ENCODE measurements around the gene CARS1. TPM values are rescaled to one million over a fixed set of nuclear protein-coding genes. Genes with fewer than 3 reads are reported as not detected.

CARS1 gene
- total RNA-seq, 1 donor from 2014 or later, result 57.9 TPM

- intact Hi-C loops (cut with micrococcal nuclease), result loop anchor here (2.0 kb wide), 2 partner anchors 19 to 47 kb away; partner anchors contain the start of gene NAP1L4
These were observed 83.0 kb downstream of the CARS1 start for GRCh38 chr11:2974272-2974671.

GRCh38 chr11:2968341-2968900 is 88.8 kb downstream of the CARS1 start:
- intact Hi-C loops (cut with micrococcal nuclease), result no loop called here

GRCh38 chr11:2964782-2965181 is 92.4 kb downstream of the CARS1 start:
- intact Hi-C loops (cut with micrococcal nuclease), result no loop called here

GRCh38 chr11:2963761-2964160 is 93.5 kb downstream of the CARS1 start:
- intact Hi-C loops (cut with micrococcal nuclease), result no loop called here

- intact Hi-C loops (cut with micrococcal nuclease), result no loop called here
These were observed 94.0 kb downstream of the CARS1 start for GRCh38 chr11:2963112-2963754.

- intact Hi-C loops (cut with micrococcal nuclease), result no loop called here
These were observed 96.1 kb downstream of the CARS1 start for GRCh38 chr11:2961080-2961479.

- intact Hi-C loops (cut with micrococcal nuclease), result no loop called here
These were observed 97.1 kb downstream of the CARS1 start for GRCh38 chr11:2960139-2960538.

- intact Hi-C loops (cut with micrococcal nuclease), result no loop called here
These were observed 99.0 kb downstream of the CARS1 start for GRCh38 chr11:2958251-2958650.

- intact Hi-C loops (cut with micrococcal nuclease), result no loop called here
These were observed 101.2 kb downstream of the CARS1 start for GRCh38 chr11:2955906-2956476.

- intact Hi-C loops (cut with micrococcal nuclease), result no loop called here
These were observed 103.0 kb downstream of the CARS1 start for GRCh38 chr11:2954263-2954662.

GRCh38 chr11:2952290-2952689 is 104.9 kb downstream of the CARS1 start:
- intact Hi-C loops (cut with micrococcal nuclease), result no loop called here

- intact Hi-C loops (cut with micrococcal nuclease), result no loop called here
These were observed 105.8 kb downstream of the CARS1 start for GRCh38 chr11:2951231-2952110.

Other genes with a start within 250 kb of the CARS1 start
- gene CDKN1C, start 171.6 kb downstream of the CARS1 start, total RNA-seq, result 0.39 and 0.52 TPM in 2 replicates
- gene PHLDA2, start 128.0 kb downstream of the CARS1 start, total RNA-seq, result 4.1 and 6.3 TPM in 2 replicates
- gene NAP1L4, start 65.1 kb downstream of the CARS1 start, total RNA-seq, result 311 and 314 TPM in 2 replicates
- 3.0 and 3.7 TPM in 2 replicates for gene OSBPL5, start 107.9 kb upstream of the CARS1 start, total RNA-seq
- not detected in 2 replicates for gene MRGPRG, start 161.4 kb upstream of the CARS1 start, total RNA-seq
- gene MRGPRE, start 175.0 kb upstream of the CARS1 start, total RNA-seq, result not detected in 2 replicates